Vagina (tissue), 2 donors: ENCODE data around the gene STEAP3.

Experiments used
- POLR2A ChIP-seq, 2 donors: fragments of 450-650 bp; IDR thresholded peaks; one replicate each; pipeline ENCODE4 v1.6.1; 2017; ENCODE audit warnings: antibody characterized with exemption in 2 of 2, mild to moderate bottlenecking in 2 of 2, moderate library complexity in 2 of 2
- POLR2AphosphoS5 ChIP-seq, 2 donors: sonication (generic); formaldehyde crosslinking; IDR thresholded peaks; one replicate each; pipeline ENCODE4 v1.9.0; 2017; ENCODE audit warnings: antibody characterized with exemption in 2 of 2, mild to moderate bottlenecking in 2 of 2, low read depth in 1 of 2; ENCODE audit not compliant: insufficient read depth in 1 of 2
- TF ChIP-seq, protein P1 (sequence below), 3 experiments: fragments of 450-650 bp in 2 of 3; fragments of 200-600 bp in 1 of 3; sonication (generic) in 1 of 3; IDR thresholded peaks; one replicate each; pipeline ENCODE4 v1.5.1; 2017 to 2019; ENCODE audit warnings: antibody characterized with exemption in 3 of 3, mild to moderate bottlenecking in 2 of 3, moderate library complexity in 2 of 3

GRCh38 chr2:119220720-119221301 is 2.8 kb upstream of the STEAP3 start:
- TF ChIP-seq, protein P1, sequence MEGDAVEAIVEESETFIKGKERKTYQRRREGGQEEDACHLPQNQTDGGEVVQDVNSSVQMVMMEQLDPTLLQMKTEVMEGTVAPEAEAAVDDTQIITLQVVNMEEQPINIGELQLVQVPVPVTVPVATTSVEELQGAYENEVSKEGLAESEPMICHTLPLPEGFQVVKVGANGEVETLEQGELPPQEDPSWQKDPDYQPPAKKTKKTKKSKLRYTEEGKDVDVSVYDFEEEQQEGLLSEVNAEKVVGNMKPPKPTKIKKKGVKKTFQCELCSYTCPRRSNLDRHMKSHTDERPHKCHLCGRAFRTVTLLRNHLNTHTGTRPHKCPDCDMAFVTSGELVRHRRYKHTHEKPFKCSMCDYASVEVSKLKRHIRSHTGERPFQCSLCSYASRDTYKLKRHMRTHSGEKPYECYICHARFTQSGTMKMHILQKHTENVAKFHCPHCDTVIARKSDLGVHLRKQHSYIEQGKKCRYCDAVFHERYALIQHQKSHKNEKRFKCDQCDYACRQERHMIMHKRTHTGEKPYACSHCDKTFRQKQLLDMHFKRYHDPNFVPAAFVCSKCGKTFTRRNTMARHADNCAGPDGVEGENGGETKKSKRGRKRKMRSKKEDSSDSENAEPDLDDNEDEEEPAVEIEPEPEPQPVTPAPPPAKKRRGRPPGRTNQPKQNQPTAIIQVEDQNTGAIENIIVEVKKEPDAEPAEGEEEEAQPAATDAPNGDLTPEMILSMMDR (IDR thresholded peaks at IDR 0.05) = no peak
- no peak for TF ChIP-seq POLR2AphosphoS5 (IDR thresholded peaks at IDR 0.05; ENCODE audit: insufficient read depth in 1 of 2, low read depth in 1 of 2)
- TF ChIP-seq POLR2A (IDR thresholded peaks at IDR 0.05) = no peak
